ENCODE results near the gene INPP5F. TPM values are rescaled to one million over a fixed set of nuclear protein-coding genes. Genes with fewer than 3 reads are reported as not detected.

Gene INPP5F
- total RNA-seq, 2 donors from 2014 or later = 3.6 to 7.8 TPM

DNA sequence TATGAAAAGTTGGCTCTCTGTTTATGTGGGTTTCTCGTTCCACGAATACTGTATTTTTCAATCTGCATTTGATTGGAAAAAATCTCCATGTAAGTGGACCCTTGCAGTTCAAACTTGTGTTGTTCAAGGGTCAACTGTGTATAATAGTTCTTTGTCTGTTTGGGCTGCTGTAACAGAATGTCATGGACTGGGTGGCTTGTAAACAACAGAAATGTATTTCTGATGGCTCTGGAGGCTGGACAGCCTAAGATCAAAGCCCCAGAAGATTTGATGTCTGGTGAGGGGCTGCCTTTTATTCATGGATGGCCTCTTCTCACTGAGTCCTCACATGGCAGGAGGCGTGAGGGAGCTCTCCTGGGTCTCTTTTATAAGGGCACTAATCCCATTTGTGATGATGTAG, 36.2 kb downstream of the INPP5F start:
- no peak overlapping the region for H3K27ac ChIP-seq
- intact Hi-C loops (cut with DNase I) = no loop called here
- 94 to 96% methylated on average over 2 to 3 of the region's 3 CpGs for WGBS, 2 donors

DNA sequence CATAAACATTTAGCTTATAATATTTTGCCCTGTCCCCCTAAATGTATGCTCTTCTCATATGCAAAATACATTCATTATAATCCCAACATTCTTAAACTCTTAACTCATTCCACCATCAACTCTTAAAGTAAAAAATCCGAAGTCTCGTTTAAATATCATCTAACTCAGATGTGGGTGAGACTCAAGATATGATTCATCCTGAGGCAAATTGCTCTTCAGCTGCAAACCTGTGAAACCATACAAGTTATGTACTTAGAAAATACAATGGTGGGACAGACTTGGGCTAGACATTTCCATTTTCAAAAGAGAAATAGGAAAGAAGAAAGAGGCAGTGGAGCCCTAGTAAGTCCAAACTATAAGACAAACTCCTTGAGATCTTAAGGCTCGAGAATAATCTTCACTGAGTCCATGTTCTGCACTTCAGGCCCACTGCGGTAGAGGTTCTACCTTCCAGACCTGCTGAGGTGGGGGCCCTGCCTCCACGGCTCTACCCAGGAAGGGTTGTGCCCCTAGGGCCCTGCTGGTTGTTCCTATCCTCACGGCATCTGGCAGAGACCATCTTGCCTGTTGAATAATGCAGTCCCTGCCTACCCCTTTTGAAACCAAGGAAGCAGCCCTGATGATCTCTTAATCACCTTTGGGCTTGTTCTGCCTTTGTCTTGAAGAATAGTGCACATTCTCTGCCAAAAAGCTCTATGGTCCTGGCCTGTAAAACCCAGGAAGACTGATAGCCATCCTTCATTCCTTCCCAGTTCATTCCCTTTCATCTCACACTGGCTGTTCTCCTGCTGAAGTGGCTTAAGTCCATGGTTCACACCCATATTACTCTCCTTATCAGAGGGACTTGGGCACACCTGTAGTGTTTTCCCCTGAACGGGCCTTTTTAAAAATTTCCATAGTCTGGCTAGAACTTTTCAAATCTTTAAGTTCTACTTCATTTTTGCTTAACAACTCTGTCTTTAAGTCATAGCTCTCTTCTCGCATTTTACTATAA, 37.3 kb downstream of the INPP5F start:
- Histone ChIP-seq H3K9me3 (no peaks in the 10 kb centered on the region), H3K4me1 (no peaks in the 10 kb centered on the region), H3K4me3 (no peak overlapping the region), H3K27me3 (no peaks in the 10 kb centered on the region), H3K36me3 (replicated peaks in 1 of 2; ENCODE audit: insufficient read depth in 1 of 2, low read depth in 2 of 2) (no peaks in the 10 kb centered on the region), H3K27ac (no peak overlapping the region)
- TF ChIP-seq, protein P1, sequence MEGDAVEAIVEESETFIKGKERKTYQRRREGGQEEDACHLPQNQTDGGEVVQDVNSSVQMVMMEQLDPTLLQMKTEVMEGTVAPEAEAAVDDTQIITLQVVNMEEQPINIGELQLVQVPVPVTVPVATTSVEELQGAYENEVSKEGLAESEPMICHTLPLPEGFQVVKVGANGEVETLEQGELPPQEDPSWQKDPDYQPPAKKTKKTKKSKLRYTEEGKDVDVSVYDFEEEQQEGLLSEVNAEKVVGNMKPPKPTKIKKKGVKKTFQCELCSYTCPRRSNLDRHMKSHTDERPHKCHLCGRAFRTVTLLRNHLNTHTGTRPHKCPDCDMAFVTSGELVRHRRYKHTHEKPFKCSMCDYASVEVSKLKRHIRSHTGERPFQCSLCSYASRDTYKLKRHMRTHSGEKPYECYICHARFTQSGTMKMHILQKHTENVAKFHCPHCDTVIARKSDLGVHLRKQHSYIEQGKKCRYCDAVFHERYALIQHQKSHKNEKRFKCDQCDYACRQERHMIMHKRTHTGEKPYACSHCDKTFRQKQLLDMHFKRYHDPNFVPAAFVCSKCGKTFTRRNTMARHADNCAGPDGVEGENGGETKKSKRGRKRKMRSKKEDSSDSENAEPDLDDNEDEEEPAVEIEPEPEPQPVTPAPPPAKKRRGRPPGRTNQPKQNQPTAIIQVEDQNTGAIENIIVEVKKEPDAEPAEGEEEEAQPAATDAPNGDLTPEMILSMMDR (IDR thresholded peaks at IDR 0.05) = no peak
- no peak for TF ChIP-seq POLR2A (IDR thresholded peaks at IDR 0.05)
- DNase-seq (no peak), ATAC-seq (no peak)
- 75 to 78% methylated on average over 7 to 8 of the region's 8 CpGs for WGBS, 2 donors
- intact Hi-C loops (cut with DNase I) = no loop called here

More for the DNA sequence above, 36.2 kb downstream of the INPP5F start:
- Histone ChIP-seq H3K9me3 (no peaks in the 10 kb centered on the region), H3K36me3 (replicated peaks in 1 of 2; ENCODE audit: insufficient read depth in 1 of 2, low read depth in 2 of 2) (no peaks in the 10 kb centered on the region), H3K27me3 (no peaks in the 10 kb centered on the region), H3K4me3 (no peak overlapping the region), H3K4me1 (no peaks in the 10 kb centered on the region)
- ATAC-seq (no peak), DNase-seq (no peak)
- TF ChIP-seq, protein P1 (IDR thresholded peaks at IDR 0.05) = no peak
- no peak for TF ChIP-seq POLR2A (IDR thresholded peaks at IDR 0.05)

DNA sequence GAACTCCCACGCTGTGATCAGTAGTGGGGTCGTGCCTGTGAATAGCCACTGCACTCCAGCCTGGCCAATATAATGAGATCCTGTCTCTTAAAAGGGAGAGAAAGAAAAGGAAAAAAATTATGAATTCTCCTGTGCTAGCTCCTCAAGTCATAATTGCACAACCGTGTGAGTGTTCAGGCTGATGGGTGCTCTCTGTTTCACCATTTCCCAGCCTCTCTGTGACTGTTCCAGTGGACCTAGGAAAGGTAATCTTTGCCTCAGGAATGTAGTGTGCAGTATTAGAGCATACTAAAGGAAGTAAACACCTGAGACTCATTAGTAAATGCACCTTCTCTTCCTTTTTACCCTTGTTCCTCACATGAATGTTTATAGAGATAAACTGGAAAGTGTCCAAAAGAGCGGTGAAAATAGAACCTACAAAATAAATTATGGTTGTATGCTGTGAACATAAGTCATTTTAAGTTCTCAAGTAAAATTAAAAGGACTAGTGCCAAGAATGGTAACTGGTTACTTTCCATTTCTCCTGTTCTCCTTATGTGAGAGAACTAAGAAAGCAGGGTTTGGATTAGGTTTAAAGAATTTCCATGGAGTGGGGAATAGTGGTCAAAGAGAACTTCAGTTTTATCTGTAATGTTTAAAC, 42.7 kb downstream of the INPP5F start:
- Histone ChIP-seq H3K4me1 (no peaks in the 10 kb centered on the region), H3K27ac (no peak overlapping the region), H3K9me3 (no peaks in the 10 kb centered on the region), H3K4me3 (no peak overlapping the region), H3K36me3 (replicated peaks in 1 of 2; ENCODE audit: insufficient read depth in 1 of 2, low read depth in 2 of 2) (no peaks in the 10 kb centered on the region), H3K27me3 (no peaks in the 10 kb centered on the region)
- WGBS, 2 donors = 66 to 76% methylated on average over 4 of the region's 4 CpGs
- DNase-seq (no peak), ATAC-seq (no peak)
- intact Hi-C loops (cut with DNase I) = no loop called here
- no peak for TF ChIP-seq POLR2A (IDR thresholded peaks at IDR 0.05)
- TF ChIP-seq, protein P1 (IDR thresholded peaks at IDR 0.05) = no peak

DNA sequence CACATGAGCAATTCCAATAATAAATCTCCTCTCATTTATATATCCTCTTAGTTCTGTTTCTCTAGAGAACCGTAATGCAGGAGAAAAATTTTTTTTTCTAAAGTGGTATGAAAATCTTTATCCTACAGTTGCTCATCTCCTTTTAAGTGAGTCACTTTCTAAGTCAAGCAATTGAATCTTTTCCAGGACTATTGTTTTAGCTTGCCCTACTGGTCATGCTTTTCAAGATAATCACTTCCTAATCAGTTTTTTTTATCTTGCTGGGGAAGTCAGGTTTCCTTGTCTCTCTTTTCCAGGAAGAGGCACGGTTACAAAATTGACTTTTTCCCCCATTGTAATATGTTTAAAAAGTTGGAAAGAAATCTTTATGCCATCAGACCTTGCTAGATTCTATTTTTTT, 44.0 kb downstream of the INPP5F start:
- no peak overlapping the region for H3K27ac ChIP-seq

More for the DNA sequence above, 44.0 kb downstream of the INPP5F start:
- DNase-seq = no peak
- no peak for ATAC-seq
- WGBS, 2 donors = 52 to 64% methylated on average over 2 of the region's 2 CpGs
- intact Hi-C loops (cut with DNase I) = no loop called here
- H3K9me3 ChIP-seq = no peaks in the 10 kb centered on the region
- H3K36me3 ChIP-seq (replicated peaks in 1 of 2; ENCODE audit: insufficient read depth in 1 of 2, low read depth in 2 of 2) = no peaks in the 10 kb centered on the region
- H3K4me1 ChIP-seq = no peaks in the 10 kb centered on the region
- no peaks in the 10 kb centered on the region for H3K27me3 ChIP-seq
- no peak overlapping the region for H3K4me3 ChIP-seq
- TF ChIP-seq, protein P1 (IDR thresholded peaks at IDR 0.05) = no peak
- no peak for TF ChIP-seq POLR2A (IDR thresholded peaks at IDR 0.05)
